ENCODE measurements around the gene GPC5. TPM values are rescaled to one million over a fixed set of nuclear protein-coding genes. Genes with fewer than 3 reads are reported as not detected.

The GPC5 gene
- total and polyA plus RNA-seq, 9 of the 15 experiments (the other 6 are each of a cell fraction or from before 2014, with no cell fraction given) = 0.18 to 0.27 TPM; not detected in 7

DNA sequence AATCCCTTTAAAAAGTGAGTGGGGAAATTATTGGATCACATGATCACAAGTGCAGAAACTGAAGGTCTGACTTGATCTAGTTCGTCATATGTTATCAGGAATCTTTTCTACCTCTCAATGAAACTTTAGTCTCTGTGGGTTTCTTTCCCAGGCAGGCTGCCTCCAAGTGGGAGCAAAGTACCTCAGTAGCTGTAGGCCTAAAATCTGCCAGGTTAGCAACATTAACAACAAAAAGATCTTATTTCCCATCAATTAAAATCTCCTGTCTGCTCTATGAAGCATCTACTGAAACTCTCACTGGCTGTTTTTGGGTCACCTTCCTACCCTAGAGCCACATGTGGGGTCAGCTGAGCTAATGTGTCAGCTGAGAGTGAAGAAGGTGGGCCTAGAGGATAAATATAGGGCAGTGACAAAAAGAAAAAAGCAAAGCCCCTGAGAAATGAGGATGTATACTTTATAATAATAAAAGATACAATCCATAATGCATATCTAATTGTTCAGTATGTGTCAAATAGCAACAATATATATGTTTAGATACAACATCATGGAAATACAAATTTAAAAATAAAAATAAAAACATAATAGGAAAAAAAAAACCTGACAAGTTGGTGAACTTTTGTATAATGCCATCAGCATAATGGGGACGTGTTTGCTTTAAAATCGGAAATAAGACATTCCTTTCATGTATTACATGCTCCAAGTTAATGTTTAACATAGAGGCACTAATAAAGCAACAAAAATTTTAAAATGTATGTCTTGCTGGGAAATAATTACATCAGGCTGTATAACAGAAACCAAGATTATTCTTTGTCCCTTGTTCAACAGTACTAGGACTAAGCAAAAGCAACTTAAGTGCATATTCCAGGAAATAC is 141.1 kb downstream of the GPC5 start (continued):
- TF ChIP-seq MECOM (CRISPR knock-in tag; IDR thresholded peaks at IDR 0.05) (0 out of 2 replicates have a peak, but pooled peaks have one; percentile 3), ZNF134 (CRISPR knock-in tag; conservative IDR thresholded peaks at IDR 0.05) (no peak), TBL1XR1 (IDR thresholded peaks at IDR 0.05; ENCODE audit: low read length in 2 of 2) (peak in 1 of 2 experiments; percentile 48; a peak in 2 of 4 replicates), ZNF717 (CRISPR knock-in tag; IDR thresholded peaks at IDR 0.05) (no peak), THRB (CRISPR knock-in tag; conservative IDR thresholded peaks at IDR 0.05) (no peak)

DNA sequence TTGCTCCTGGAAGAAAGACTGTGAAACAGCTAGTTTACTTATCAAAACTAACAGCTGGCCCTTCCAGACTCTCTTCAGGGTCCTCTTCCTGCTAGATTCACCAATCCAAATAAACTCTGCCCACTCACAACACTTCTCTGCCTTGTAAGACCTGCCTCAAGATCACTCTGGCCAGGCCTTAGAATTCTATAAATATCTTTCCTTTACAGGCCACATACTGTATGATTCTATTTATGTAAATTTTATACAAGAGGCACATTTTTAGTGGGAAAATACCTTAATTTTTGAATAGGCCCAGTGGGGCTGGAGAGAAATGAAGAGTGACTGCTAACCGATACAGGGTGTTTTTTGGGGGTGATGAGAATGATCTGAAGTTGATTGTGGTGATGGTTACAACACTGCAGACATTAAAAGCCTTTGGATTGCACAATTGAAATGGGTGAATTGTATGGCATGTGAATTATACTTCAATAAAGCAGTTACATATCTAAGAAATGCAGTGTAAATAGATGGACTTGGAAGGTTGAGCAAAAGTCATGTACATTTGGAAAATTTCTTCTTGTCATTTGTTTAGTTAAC is 141.8 kb downstream of the GPC5 start:
- Histone ChIP-seq H3K9me3 (replicated peaks; ENCODE audit: control insufficient read depth, insufficient read depth, low read depth, low read length) (peaks cover 5% of the 10 kb centered on the region; the same call in 1 of the 2 replicates), H3K36me3 (ENCODE audit: control insufficient read depth, insufficient read depth, low read length) (no peaks in the 10 kb centered on the region), H3K9ac (ENCODE audit: insufficient read depth in 1 of 2, low read depth in 2 of 2, low read length in 2 of 2) (peak overlapping the region in 1 of 2 experiments; percentile 31; a peak in 2 of 4 replicates), H3K4me2 (ENCODE audit: insufficient read depth, low read length) (peak overlapping the region; percentile 8), H2AFZ (ENCODE audit: low read depth, low read length) (peak overlapping the region; percentile 21), H3K4me1 (replicated peaks in 1 of 2; ENCODE audit: control insufficient read depth in 2 of 2, insufficient read depth in 2 of 2, low read length in 2 of 2) (peaks cover 0 to 8% of the 10 kb centered on the region in 2 experiments; a peak in 2 of 5 replicates), H3K27ac (ENCODE audit: extremely low read depth, low read depth, low read length) (peak overlapping the region; percentile 52), H4K20me1 (replicated peaks; ENCODE audit: control insufficient read depth, insufficient read depth, low read length) (no peaks in the 10 kb centered on the region), H3K27me3 (ENCODE audit: control insufficient read depth in 2 of 2, insufficient read depth in 2 of 2, low read length in 2 of 2) (no peaks in the 10 kb centered on the region), H3K79me2 (ENCODE audit: control insufficient read depth, insufficient read depth, low read length) (no peaks in the 10 kb centered on the region), H3K9me1 (ENCODE audit: control insufficient read depth, insufficient read depth, low read length) (no peaks in the 10 kb centered on the region), H3K4me3 (no peak overlapping the region)
- peak; percentile 71 to 94 (median 80) for DNase-seq (ENCODE audit: extremely low read depth in 1 of 4, low spot score in 3 of 4)
- WGBS (ENCODE audit: insufficient coverage, low coverage, missing lambda C conversion rate) = 3% methylated on average over 1 of the region's 1 CpG
- intact Hi-C loops (cut with micrococcal nuclease) = loop anchor here (2.0 kb wide), 1 partner anchor 193 kb away; the partner anchor contains the start of gene MIR17HG
- BruUV-seq (replicated peaks) = no TSS peak
- peak; percentile 75 for FAIRE-seq
- CTCF ChIA-PET (ENCODE audit: low intra/inter-chr PET ratio) = no interaction called here
- POLR2A ChIA-PET = interaction anchor here (0.5 to 1.7 kb wide), 6 partner anchors 9 to 359 kb away, joined by 3 to 5 read pairs (median 4); no protein-coding TSS in a partner anchor
- in situ Hi-C loops (cut with MboI) = no loop called here
- ATAC-seq = peak; percentile 93
- TF ChIP-seq ZSCAN29 (IDR thresholded peaks at IDR 0.05) (no peak), POLR2H (tag; IDR thresholded peaks at IDR 0.05; ENCODE audit: low read depth) (no peak), MBD2 (IDR thresholded peaks at IDR 0.05; ENCODE audit: borderline replicate concordance, low read depth) (no peak), POLR2AphosphoS5 (IDR thresholded peaks at IDR 0.05; ENCODE audit: control insufficient read depth, insufficient read depth, low read depth, low read length) (peak; percentile 67), PHB (CRISPR knock-in tag; IDR thresholded peaks at IDR 0.05) (no peak), CBX3 (IDR thresholded peaks at IDR 0.05; ENCODE audit: borderline replicate concordance in 1 of 2, low read length in 2 of 2) (0 out of 3 replicates have a peak, but pooled peaks of 1 of the 2 experiments have one; percentile 2), ZNF431 (CRISPR knock-in tag; IDR thresholded peaks at IDR 0.05) (peak; percentile 91), ZEB2 (IDR thresholded peaks at IDR 0.05) (no peak), MEF2D (tag; conservative IDR thresholded peaks at IDR 0.05; ENCODE audit: low read depth) (no peak), STAT5A (IDR thresholded peaks at IDR 0.05; ENCODE audit: borderline replicate concordance, low read length) (peak; percentile 93), TEAD4 (IDR thresholded peaks at IDR 0.05; ENCODE audit: low read length) (peak; percentile 85), TEAD4 (CRISPR knock-in tag; IDR thresholded peaks at IDR 0.05; ENCODE audit: borderline replicate concordance) (no peak), CCNT2 (IDR thresholded peaks at IDR 0.05; ENCODE audit: borderline replicate concordance, extremely low read depth, insufficient read length, low read depth, low read length) (peak; percentile 45)
- TF ChIP-seq, protein P1, sequence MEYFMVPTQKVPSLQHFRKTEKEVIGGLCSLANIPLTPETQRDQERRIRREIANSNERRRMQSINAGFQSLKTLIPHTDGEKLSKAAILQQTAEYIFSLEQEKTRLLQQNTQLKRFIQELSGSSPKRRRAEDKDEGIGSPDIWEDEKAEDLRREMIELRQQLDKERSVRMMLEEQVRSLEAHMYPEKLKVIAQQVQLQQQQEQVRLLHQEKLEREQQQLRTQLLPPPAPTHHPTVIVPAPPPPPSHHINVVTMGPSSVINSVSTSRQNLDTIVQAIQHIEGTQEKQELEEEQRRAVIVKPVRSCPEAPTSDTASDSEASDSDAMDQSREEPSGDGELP (CRISPR knock-in tag; IDR thresholded peaks at IDR 0.05; ENCODE audit: borderline replicate concordance) = peak; percentile 82; the same call in 1 of the 2 replicates
